Measurements from ENCODE around the gene CRABP1. TPM values are rescaled to one million over a fixed set of nuclear protein-coding genes. Genes with fewer than 3 reads are reported as not detected.

Gene CRABP1
- polyA plus RNA-seq, 1 donor from 2014 or later = 7.0 TPM

DNA sequence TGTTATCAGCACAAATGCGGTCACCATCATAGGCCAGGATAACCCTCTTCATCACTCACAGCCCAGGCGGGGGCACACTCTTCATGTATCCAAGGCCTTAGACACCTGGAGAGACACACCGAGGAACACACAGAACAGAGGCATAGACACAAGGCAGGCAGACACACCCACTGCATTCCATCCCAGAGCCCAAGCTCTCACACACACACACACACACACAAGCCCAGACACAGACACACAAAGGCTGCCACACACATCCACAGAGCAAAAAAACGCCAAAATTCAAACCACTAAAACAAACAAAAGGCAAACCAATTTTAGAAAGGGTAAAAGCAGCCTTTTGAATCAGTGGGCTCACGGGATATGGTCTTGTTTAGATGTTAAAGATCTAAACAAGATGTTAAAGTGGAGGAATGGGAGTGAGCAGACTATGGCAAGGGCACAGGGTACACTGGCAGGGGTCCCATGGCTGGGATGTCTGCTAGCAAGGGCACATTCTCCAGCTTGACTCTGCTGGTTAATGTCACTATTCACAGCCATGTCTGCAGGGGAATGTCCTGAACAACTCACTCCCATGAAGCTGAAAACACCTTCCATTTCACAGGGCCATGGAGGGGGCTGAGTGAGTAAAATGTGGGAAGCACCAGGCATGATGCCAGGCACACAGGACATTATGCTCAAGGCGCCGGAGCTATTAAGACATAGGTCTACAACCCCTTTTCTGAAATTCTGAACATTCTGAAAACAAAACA is 14.9 kb upstream of the CRABP1 start:
- H3K36me3 ChIP-seq (ENCODE audit: insufficient read depth, low read length) = no peaks in the 10 kb centered on the region
- no peak overlapping the region for H3K4me3 ChIP-seq (ENCODE audit: low read length)
- H3K4me2 ChIP-seq (ENCODE audit: low read length) = no peak overlapping the region
- H3K79me2 ChIP-seq (replicated peaks; ENCODE audit: insufficient read depth, low read length) = no peaks in the 10 kb centered on the region
- TF ChIP-seq, protein P1, sequence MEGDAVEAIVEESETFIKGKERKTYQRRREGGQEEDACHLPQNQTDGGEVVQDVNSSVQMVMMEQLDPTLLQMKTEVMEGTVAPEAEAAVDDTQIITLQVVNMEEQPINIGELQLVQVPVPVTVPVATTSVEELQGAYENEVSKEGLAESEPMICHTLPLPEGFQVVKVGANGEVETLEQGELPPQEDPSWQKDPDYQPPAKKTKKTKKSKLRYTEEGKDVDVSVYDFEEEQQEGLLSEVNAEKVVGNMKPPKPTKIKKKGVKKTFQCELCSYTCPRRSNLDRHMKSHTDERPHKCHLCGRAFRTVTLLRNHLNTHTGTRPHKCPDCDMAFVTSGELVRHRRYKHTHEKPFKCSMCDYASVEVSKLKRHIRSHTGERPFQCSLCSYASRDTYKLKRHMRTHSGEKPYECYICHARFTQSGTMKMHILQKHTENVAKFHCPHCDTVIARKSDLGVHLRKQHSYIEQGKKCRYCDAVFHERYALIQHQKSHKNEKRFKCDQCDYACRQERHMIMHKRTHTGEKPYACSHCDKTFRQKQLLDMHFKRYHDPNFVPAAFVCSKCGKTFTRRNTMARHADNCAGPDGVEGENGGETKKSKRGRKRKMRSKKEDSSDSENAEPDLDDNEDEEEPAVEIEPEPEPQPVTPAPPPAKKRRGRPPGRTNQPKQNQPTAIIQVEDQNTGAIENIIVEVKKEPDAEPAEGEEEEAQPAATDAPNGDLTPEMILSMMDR (IDR thresholded peaks at IDR 0.05; ENCODE audit: poor library complexity, severe bottlenecking) = no peak
- TF ChIP-seq, protein P2, sequence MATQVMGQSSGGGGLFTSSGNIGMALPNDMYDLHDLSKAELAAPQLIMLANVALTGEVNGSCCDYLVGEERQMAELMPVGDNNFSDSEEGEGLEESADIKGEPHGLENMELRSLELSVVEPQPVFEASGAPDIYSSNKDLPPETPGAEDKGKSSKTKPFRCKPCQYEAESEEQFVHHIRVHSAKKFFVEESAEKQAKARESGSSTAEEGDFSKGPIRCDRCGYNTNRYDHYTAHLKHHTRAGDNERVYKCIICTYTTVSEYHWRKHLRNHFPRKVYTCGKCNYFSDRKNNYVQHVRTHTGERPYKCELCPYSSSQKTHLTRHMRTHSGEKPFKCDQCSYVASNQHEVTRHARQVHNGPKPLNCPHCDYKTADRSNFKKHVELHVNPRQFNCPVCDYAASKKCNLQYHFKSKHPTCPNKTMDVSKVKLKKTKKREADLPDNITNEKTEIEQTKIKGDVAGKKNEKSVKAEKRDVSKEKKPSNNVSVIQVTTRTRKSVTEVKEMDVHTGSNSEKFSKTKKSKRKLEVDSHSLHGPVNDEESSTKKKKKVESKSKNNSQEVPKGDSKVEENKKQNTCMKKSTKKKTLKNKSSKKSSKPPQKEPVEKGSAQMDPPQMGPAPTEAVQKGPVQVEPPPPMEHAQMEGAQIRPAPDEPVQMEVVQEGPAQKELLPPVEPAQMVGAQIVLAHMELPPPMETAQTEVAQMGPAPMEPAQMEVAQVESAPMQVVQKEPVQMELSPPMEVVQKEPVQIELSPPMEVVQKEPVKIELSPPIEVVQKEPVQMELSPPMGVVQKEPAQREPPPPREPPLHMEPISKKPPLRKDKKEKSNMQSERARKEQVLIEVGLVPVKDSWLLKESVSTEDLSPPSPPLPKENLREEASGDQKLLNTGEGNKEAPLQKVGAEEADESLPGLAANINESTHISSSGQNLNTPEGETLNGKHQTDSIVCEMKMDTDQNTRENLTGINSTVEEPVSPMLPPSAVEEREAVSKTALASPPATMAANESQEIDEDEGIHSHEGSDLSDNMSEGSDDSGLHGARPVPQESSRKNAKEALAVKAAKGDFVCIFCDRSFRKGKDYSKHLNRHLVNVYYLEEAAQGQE (IDR thresholded peaks at IDR 0.05; ENCODE audit: borderline replicate concordance) = no peak
- TF ChIP-seq EP300 (conservative IDR thresholded peaks at IDR 0.05; ENCODE audit: poor library complexity, severe bottlenecking) = no peak
- no peak for TF ChIP-seq RAD21 (conservative IDR thresholded peaks at IDR 0.05)
- TF ChIP-seq MXI1 (conservative IDR thresholded peaks at IDR 0.05; ENCODE audit: poor library complexity, severe bottlenecking) = no peak
- no peak for TF ChIP-seq EZH2 (IDR thresholded peaks at IDR 0.05; ENCODE audit: borderline replicate concordance, insufficient read depth, low read length, poor library complexity, severe bottlenecking)
- no peak for TF ChIP-seq SMC3 (conservative IDR thresholded peaks at IDR 0.05; ENCODE audit: poor library complexity)
- no peak for TF ChIP-seq POLR2AphosphoS5 (IDR thresholded peaks at IDR 0.05)
- no peak for TF ChIP-seq TAF1 (IDR thresholded peaks at IDR 0.05; ENCODE audit: low read depth)
- H3K9me3 ChIP-seq (ENCODE audit: low read length) = no peaks in the 10 kb centered on the region
- H3K9me2 ChIP-seq (ENCODE audit: insufficient read depth, low read length) = no peaks in the 10 kb centered on the region
- H4K20me1 ChIP-seq (ENCODE audit: insufficient read depth) = no peaks in the 10 kb centered on the region
- H3K27me3 ChIP-seq (ENCODE audit: insufficient read depth, low read depth, low read length) = no peaks in the 10 kb centered on the region
- no peak overlapping the region for H3K27ac ChIP-seq (ENCODE audit: low read length)
- H3F3A ChIP-seq (ENCODE audit: insufficient read depth, low read length, poor library complexity, severe bottlenecking) = no peaks in the 10 kb centered on the region
- no peak overlapping the region for H2AFZ ChIP-seq (ENCODE audit: low read depth, low read length)
- no peak overlapping the region for H3K9ac ChIP-seq (ENCODE audit: low read length)

DNA sequence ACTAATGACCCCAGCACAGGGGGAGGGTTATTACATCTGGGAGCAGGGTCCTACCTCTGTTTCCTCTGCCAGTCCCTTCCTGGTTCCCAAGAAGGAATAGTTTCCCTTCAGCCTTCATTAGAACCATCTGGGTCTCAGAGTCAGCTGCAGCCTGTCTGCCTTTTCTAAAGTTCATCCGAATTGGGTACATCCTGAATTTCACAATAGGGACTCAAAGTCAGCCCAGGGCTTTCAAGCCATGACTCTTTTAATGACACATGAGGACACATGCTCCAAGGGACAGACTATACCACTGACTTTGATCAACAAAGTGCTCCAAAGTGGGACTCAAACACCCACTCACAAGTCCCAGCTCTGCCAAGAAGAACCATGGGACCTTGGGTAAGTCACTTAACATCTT is 12.7 kb upstream of the CRABP1 start:
- Histone ChIP-seq H3K9me2 (ENCODE audit: insufficient read depth, low read length) (no peaks in the 10 kb centered on the region), H3K27ac (ENCODE audit: low read length) (no peak overlapping the region), H3K4me3 (ENCODE audit: low read length) (no peak overlapping the region), H4K20me1 (ENCODE audit: insufficient read depth) (no peaks in the 10 kb centered on the region), H3K9me3 (ENCODE audit: low read length) (no peaks in the 10 kb centered on the region), H2AFZ (ENCODE audit: low read depth, low read length) (no peak overlapping the region), H3K36me3 (ENCODE audit: insufficient read depth, low read length) (no peaks in the 10 kb centered on the region), H3K79me2 (replicated peaks; ENCODE audit: insufficient read depth, low read length) (no peaks in the 10 kb centered on the region), H3K9ac (ENCODE audit: low read length) (no peak overlapping the region), H3F3A (ENCODE audit: insufficient read depth, low read length, poor library complexity, severe bottlenecking) (no peaks in the 10 kb centered on the region), H3K27me3 (ENCODE audit: insufficient read depth, low read depth, low read length) (no peaks in the 10 kb centered on the region), H3K4me2 (ENCODE audit: low read length) (no peak overlapping the region)
- no peak for TF ChIP-seq EZH2 (IDR thresholded peaks at IDR 0.05; ENCODE audit: borderline replicate concordance, insufficient read depth, low read length, poor library complexity, severe bottlenecking)
- TF ChIP-seq RAD21 (conservative IDR thresholded peaks at IDR 0.05) = no peak
- TF ChIP-seq POLR2AphosphoS5 (IDR thresholded peaks at IDR 0.05) = no peak
- no peak for TF ChIP-seq TAF1 (IDR thresholded peaks at IDR 0.05; ENCODE audit: low read depth)
- TF ChIP-seq, protein P2 (IDR thresholded peaks at IDR 0.05; ENCODE audit: borderline replicate concordance) = no peak
- TF ChIP-seq, protein P1 (IDR thresholded peaks at IDR 0.05; ENCODE audit: poor library complexity, severe bottlenecking) = no peak
- no peak for TF ChIP-seq SMC3 (conservative IDR thresholded peaks at IDR 0.05; ENCODE audit: poor library complexity)
- no peak for TF ChIP-seq EP300 (conservative IDR thresholded peaks at IDR 0.05; ENCODE audit: poor library complexity, severe bottlenecking)
- TF ChIP-seq MXI1 (conservative IDR thresholded peaks at IDR 0.05; ENCODE audit: poor library complexity, severe bottlenecking) = no peak

Data from neural cell (in vitro differentiated cells).